Thyroid gland (tissue), 4 donors: ENCODE data around the gene SLC8B1. TPM values are rescaled to one million over a fixed set of nuclear protein-coding genes. Genes with fewer than 3 reads are reported as not detected.

Experiments used
- DNase-seq, 2 donors: peaks; one replicate each; pipeline ENCODE4 v3.0.0-alpha.2; 2019
- H3K27ac ChIP-seq, 3 donors: fragments of 200-600 bp; sonication (generic); 1 replicate in 2 of 3; 2 replicates in 1 of 3; pipeline ENCODE4 v1.5.1; 2016 to 2019; ENCODE audit warnings: mild to moderate bottlenecking in 1 of 3, moderate library complexity in 1 of 3
- H3K27me3 ChIP-seq: fragments of 200-600 bp; sonication (generic); one replicate; pipeline ENCODE4 v1.5.1; 2019
- H3K36me3 ChIP-seq, 2 donors: fragments of 200-600 bp; sonication (generic); one replicate each; pipeline ENCODE4 v1.5.1; 2016 to 2019
- H3K4me1 ChIP-seq, 2 donors: fragments of 200-600 bp; sonication (generic); one replicate each; pipeline ENCODE4 v1.5.1; 2017 to 2019
- H3K4me3 ChIP-seq, 3 donors: fragments of 200-600 bp; sonication (generic); replicated peaks in 1 of 3; 1 replicate in 2 of 3; 2 replicates in 1 of 3; pipeline ENCODE4 v1.5.1; 2016; ENCODE audit warnings: mild to moderate bottlenecking in 1 of 3
- H3K9me3 ChIP-seq: fragments of 200-600 bp; sonication (generic); one replicate; pipeline ENCODE4 v1.5.1; 2017
- CTCF ChIP-seq, 6 experiments: fragments of 200-600 bp in 3 of 6; fragments of 450-650 bp in 3 of 6; sonication (generic) in 3 of 6; IDR thresholded peaks; one replicate each; pipeline ENCODE4 v1.5.1; 2016 to 2019; ENCODE audit warnings: antibody characterized with exemption in 6 of 6, mild to moderate bottlenecking in 2 of 6, inconsistent platforms in 1 of 6, moderate library complexity in 1 of 6
- POLR2A ChIP-seq, 2 donors: fragments of 450-650 bp; IDR thresholded peaks; one replicate each; pipeline ENCODE4 v1.6.1; 2017; ENCODE audit warnings: antibody characterized with exemption in 2 of 2, mild to moderate bottlenecking in 2 of 2, moderate library complexity in 1 of 2
- WGBS, 2 donors: methylation state at CpG; one replicate each; pipeline ENCODE4 v1.1.5; 2017; 5-methylcytosine and 5-hydroxymethylcytosine counted together
- intact Hi-C: fragments of 100-400 bp; cut with DNase I; formaldehyde crosslinking; loops from one replicate; pipeline ENCODE4 v1.15.1; 2023
- total RNA-seq, 4 donors: library from RNA; depleted of rRNA; stranded (reverse); fragments of >200 nt; gene quantifications; one replicate each; pipeline ENCODE4 v1.2.3, GENCODE V29; 2016

Gene SLC8B1
- total RNA-seq, 4 donors from 2014 or later, result 23.3 to 50.5 (median 30.7) TPM

GRCh38 chr12:113297621-113298471, 37.1 kb downstream of the SLC8B1 start:
- WGBS, 2 donors, result 73 to 81% methylated on average over 11 to 12 of the region's 13 CpGs
- H3K9me3 ChIP-seq, result no peaks in the 10 kb centered on the region
- H3K4me3 ChIP-seq, result no peak overlapping the region
- peak; percentile 52 to 53 for DNase-seq
- peaks cover 32 to 35% of the 10 kb centered on the region in 2 donors for H3K4me1 ChIP-seq
- no peaks in the 10 kb centered on the region for H3K27me3 ChIP-seq
- intact Hi-C loops, result no loop called here
- H3K36me3 ChIP-seq, result peaks cover 32 to 40% of the 10 kb centered on the region in 2 donors
- H3K27ac ChIP-seq, result peak overlapping the region; percentile 85 to 95 (median 92)
- peak in 2 of 6 experiments; percentile 2 to 12 for TF ChIP-seq CTCF (IDR thresholded peaks at IDR 0.05)
- no peak for TF ChIP-seq POLR2A (IDR thresholded peaks at IDR 0.05)

DNA sequence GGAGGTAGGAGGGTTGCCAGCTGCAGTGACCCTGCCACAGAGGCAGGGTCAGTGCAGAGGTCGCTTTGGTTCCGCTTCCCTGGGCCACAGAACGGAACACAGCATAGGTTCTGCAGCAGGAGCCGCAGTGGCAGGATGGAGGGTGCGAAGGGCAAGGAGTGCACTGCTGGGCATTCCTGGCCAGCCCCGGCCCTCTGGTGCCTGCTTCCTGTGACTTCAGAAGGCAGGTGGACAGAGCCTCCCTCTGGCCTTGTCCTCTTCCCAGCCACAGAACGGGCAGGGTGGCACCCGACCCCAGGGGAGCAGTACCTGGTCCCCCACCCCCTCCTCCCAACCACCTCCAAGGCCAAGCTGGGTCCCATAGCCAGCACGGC, 37.7 kb downstream of the SLC8B1 start:
- peaks cover 38 to 46% of the 10 kb centered on the region in 2 donors for H3K36me3 ChIP-seq
- no peak overlapping the region for H3K4me3 ChIP-seq
- TF ChIP-seq CTCF (IDR thresholded peaks at IDR 0.05), result no peak
- no peak for TF ChIP-seq POLR2A (IDR thresholded peaks at IDR 0.05)
- peak in 1 of 2 donors; percentile 49 for DNase-seq
- H3K4me1 ChIP-seq, result peaks cover 32 to 35% of the 10 kb centered on the region in 2 donors
- 70 to 71% methylated on average over 4 to 9 of the region's 9 CpGs for WGBS, 2 donors
- H3K9me3 ChIP-seq, result no peaks in the 10 kb centered on the region
- no peaks in the 10 kb centered on the region for H3K27me3 ChIP-seq
- intact Hi-C loops, result no loop called here
- peak overlapping the region; percentile 85 to 95 (median 92) for H3K27ac ChIP-seq

- 87 to 90% methylated on average over 23 of the region's 23 CpGs for WGBS, 2 donors
- Histone ChIP-seq H3K4me1 (peaks cover 32 to 35% of the 10 kb centered on the region in 2 donors), H3K9me3 (no peaks in the 10 kb centered on the region), H3K27me3 (no peaks in the 10 kb centered on the region), H3K4me3 (no peak overlapping the region), H3K27ac (peak overlapping the region in 2 of 3 donors; percentile 85 to 92), H3K36me3 (peaks cover 42 to 51% of the 10 kb centered on the region in 2 donors)
- TF ChIP-seq CTCF (IDR thresholded peaks at IDR 0.05) (no peak), POLR2A (IDR thresholded peaks at IDR 0.05) (no peak)
- no peak for DNase-seq
- intact Hi-C loops, result no loop called here
Measured at GRCh38 chr12:113296557-113297213, 38.2 kb downstream of the SLC8B1 start.

DNA sequence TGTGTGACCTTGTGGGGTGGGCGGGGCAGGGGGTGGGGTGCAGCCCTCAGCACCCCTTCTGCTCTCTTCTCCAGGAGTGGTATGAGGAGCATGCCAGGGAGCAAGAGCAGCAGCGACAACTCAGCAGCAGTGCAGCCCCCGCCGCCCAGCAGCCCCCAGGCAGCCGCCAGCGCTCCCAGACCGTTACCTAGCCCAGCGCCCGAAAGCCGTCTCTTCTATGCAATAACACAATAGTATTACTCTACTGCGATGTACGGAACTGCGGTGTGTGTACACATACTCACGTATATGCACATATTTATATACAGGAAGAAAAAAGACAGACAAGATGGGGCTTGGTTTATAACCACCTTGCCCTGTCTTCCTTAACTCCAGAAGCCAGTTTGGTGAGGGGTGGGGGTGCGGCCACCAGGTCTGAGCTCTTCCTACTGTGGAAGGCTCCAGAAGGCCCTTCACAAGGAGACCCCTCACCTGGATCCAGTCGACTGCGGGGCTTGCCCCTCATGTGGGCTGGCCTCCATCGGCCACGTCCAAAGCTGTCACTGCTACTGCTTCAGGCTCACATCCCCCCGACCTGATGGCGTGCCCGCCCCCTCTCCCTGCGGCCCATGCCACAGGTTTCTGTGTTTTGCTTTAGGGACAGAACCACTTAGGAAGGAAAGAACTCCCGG, 38.9 kb downstream of the SLC8B1 start:
- no peak for TF ChIP-seq POLR2A (IDR thresholded peaks at IDR 0.05)
- TF ChIP-seq CTCF (IDR thresholded peaks at IDR 0.05), result no peak
- WGBS, 2 donors, result 95 to 98% methylated on average over 17 to 22 of the region's 24 CpGs
- H3K4me1 ChIP-seq, result peaks cover 32 to 35% of the 10 kb centered on the region in 2 donors
- H3K27me3 ChIP-seq, result no peaks in the 10 kb centered on the region
- intact Hi-C loops, result no loop called here
- H3K36me3 ChIP-seq, result peaks cover 49 to 58% of the 10 kb centered on the region in 2 donors
- no peak overlapping the region for H3K4me3 ChIP-seq
- no peaks in the 10 kb centered on the region for H3K9me3 ChIP-seq
- H3K27ac ChIP-seq, result no peak overlapping the region
- DNase-seq, result no peak
